HEK293 (cell line): ENCODE data around the gene ASIC3.

Source experiments
- ATF2 ChIP-seq: fragments of 450-650 bp; formaldehyde crosslinking; IDR thresholded peaks from 2 replicates; pipeline ENCODE4 v1.5.1; 2016; ENCODE audit warnings: missing biosample characterization, missing genetic modification characterization, low read depth
- HIC1 ChIP-seq: fragments of 450-650 bp; formaldehyde crosslinking; IDR thresholded peaks from 2 replicates; pipeline ENCODE4 v1.5.1; 2016; ENCODE audit warnings: missing biosample characterization, missing genetic modification characterization
- HOXC10 ChIP-seq: sonication (generic); formaldehyde crosslinking; IDR thresholded peaks from 2 replicates; pipeline ENCODE4 v1.8.1; 2023; ENCODE audit warnings: mild to moderate bottlenecking, missing genetic modification reagents
- KLF16 ChIP-seq: fragments of 450-650 bp; formaldehyde crosslinking; IDR thresholded peaks from 2 replicates; pipeline ENCODE4 v1.5.1; 2017; ENCODE audit warnings: missing biosample characterization, missing genetic modification characterization
- TRIM28 ChIP-seq: IDR thresholded peaks from 2 replicates; pipeline ENCODE4 v1.6.1; 2011; ENCODE audit warnings: low read length, control low read depth, borderline replicate concordance
- ZNF2 ChIP-seq: fragments of 450-650 bp; formaldehyde crosslinking; IDR thresholded peaks from 2 replicates; pipeline ENCODE4 v1.5.1; 2016; ENCODE audit warnings: missing biosample characterization, missing genetic modification characterization
- ZNF416 ChIP-seq: fragments of 450-650 bp; formaldehyde crosslinking; IDR thresholded peaks from 2 replicates; pipeline ENCODE4 v1.5.1; 2016; ENCODE audit warnings: missing biosample characterization, missing genetic modification characterization
- ZNF449 ChIP-seq: fragments of 450-650 bp; formaldehyde crosslinking; IDR thresholded peaks from 2 replicates; pipeline ENCODE4 v1.5.1; 2017; ENCODE audit warnings: missing biosample characterization, mild to moderate bottlenecking, missing genetic modification characterization, moderate library complexity
- ZNF561 ChIP-seq: fragments of 450-650 bp; IDR thresholded peaks from 2 replicates; pipeline ENCODE4 v1.5.1; 2018; ENCODE audit warnings: missing biosample characterization, missing genetic modification characterization, borderline replicate concordance
- ZNF654 ChIP-seq: fragments of 450-650 bp; formaldehyde crosslinking; IDR thresholded peaks from 2 replicates; pipeline ENCODE4 v1.5.1; 2016; ENCODE audit warnings: low read depth, missing biosample characterization, missing genetic modification characterization
- ZNF658 ChIP-seq: fragments of 450-650 bp; formaldehyde crosslinking; IDR thresholded peaks from 2 replicates; pipeline ENCODE4; 2016; ENCODE audit warnings: missing biosample characterization, missing genetic modification characterization
- ZNF677 ChIP-seq: fragments of 450-650 bp; IDR thresholded peaks from 2 replicates; pipeline ENCODE4 v1.5.0; 2018; ENCODE audit warnings: missing biosample characterization, mild to moderate bottlenecking, missing genetic modification characterization, moderate library complexity
- ZNF843 ChIP-seq: fragments of 450-650 bp; formaldehyde crosslinking; IDR thresholded peaks from 2 replicates; pipeline ENCODE4 v1.5.1; 2016; ENCODE audit warnings: missing biosample characterization, missing genetic modification characterization
- TF ChIP-seq, protein P1 (sequence below): fragments of 450-650 bp; formaldehyde crosslinking; IDR thresholded peaks from 2 replicates; pipeline ENCODE4 v1.5.1; 2016; ENCODE audit warnings: missing biosample characterization, missing genetic modification characterization

DNA sequence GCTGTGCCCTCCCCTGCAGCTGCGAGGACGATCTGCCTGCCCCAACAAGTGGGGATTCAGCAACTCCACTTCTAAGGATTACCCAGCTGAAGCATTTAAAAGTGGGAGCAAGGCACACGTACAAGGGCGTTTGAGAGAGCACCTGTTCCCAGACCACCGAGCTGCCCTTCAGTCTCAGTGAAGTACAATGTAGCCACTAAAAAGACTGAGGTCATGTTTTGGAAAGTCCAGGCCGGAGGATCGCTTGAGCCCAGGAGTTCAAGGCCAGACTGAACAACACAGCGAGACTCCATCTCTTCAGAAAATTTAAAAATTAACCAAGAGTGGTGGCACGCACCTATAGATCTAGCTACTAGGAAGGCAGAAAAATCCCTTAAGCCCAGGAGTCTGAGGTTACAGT, 42.8 kb upstream of the ASIC3 start:
- TF ChIP-seq ZNF561 (no peak), ATF2 (tag by site-specific recombination) (no peak), KLF16 (tag by site-specific recombination) (no peak), ZNF843 (no peak), ZNF654 (tag by site-specific recombination) (no peak), HOXC10 (no peak), HIC1 (tag by site-specific recombination) (no peak), ZNF677 (tag by site-specific recombination) (no peak), ZNF416 (tag by site-specific recombination) (no peak), ZNF658 (tag by site-specific recombination) (no peak), ZNF2 (no peak), TRIM28 (no peak), ZNF449 (tag by site-specific recombination) (no peak)
- TF ChIP-seq, protein P1, sequence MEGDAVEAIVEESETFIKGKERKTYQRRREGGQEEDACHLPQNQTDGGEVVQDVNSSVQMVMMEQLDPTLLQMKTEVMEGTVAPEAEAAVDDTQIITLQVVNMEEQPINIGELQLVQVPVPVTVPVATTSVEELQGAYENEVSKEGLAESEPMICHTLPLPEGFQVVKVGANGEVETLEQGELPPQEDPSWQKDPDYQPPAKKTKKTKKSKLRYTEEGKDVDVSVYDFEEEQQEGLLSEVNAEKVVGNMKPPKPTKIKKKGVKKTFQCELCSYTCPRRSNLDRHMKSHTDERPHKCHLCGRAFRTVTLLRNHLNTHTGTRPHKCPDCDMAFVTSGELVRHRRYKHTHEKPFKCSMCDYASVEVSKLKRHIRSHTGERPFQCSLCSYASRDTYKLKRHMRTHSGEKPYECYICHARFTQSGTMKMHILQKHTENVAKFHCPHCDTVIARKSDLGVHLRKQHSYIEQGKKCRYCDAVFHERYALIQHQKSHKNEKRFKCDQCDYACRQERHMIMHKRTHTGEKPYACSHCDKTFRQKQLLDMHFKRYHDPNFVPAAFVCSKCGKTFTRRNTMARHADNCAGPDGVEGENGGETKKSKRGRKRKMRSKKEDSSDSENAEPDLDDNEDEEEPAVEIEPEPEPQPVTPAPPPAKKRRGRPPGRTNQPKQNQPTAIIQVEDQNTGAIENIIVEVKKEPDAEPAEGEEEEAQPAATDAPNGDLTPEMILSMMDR (tag by site-specific recombination): no peak
